C4-2B (cell line): Measurements from ENCODE around the gene RFXANK.

Source experiments
- H3K27ac ChIP-seq: fragments of 450-650 bp; 2 replicates; pipeline ENCODE4 v1.5.1; 2017
- CTCF ChIP-seq: fragments of 450-650 bp; conservative IDR thresholded peaks from 2 replicates; pipeline ENCODE4 v1.5.1; 2017; ENCODE audit warnings: mild to moderate bottlenecking
- ZFX ChIP-seq: fragments of 450-650 bp; IDR thresholded peaks from 2 replicates; pipeline ENCODE4 v1.6.1; 2017

The RFXANK gene

DNA sequence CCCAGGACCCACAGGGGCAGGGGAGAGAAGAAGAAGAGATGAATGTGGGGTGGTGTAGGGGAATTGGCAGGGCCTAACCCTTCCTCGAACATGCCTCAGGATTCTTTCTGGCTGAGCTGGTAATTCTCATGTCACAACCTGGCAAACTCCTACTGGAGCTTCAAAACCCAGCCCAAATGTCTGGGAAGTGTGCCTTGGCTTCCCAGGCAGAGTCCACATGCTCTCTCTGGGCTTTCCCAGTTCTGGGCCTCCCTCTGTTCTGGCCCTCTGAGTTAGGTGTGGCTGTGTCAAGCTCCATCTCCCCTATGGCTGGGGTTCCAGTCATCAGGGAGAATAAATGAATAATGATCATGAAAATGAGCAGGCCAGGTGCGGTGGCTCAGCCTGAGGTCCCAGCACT is 42.6 kb upstream of the RFXANK start:
- no peak for TF ChIP-seq ZFX
- no peak for TF ChIP-seq CTCF
- no peak overlapping the region for H3K27ac ChIP-seq

GRCh38 chr19:19151418-19151817 is 40.6 kb upstream of the RFXANK start:
- no peak for TF ChIP-seq ZFX
- TF ChIP-seq CTCF, result no peak
- H3K27ac ChIP-seq, result no peak overlapping the region

- H3K27ac ChIP-seq, result no peak overlapping the region
Observed at GRCh38 chr19:19152668-19153384, 39.2 kb upstream of the RFXANK start.

GRCh38 chr19:19154768-19155494 is 37.1 kb upstream of the RFXANK start:
- TF ChIP-seq CTCF, result no peak
- no peak for TF ChIP-seq ZFX

More at GRCh38 chr19:19152668-19153384, 39.2 kb upstream of the RFXANK start:
- TF ChIP-seq CTCF (no peak), ZFX (no peak)

DNA sequence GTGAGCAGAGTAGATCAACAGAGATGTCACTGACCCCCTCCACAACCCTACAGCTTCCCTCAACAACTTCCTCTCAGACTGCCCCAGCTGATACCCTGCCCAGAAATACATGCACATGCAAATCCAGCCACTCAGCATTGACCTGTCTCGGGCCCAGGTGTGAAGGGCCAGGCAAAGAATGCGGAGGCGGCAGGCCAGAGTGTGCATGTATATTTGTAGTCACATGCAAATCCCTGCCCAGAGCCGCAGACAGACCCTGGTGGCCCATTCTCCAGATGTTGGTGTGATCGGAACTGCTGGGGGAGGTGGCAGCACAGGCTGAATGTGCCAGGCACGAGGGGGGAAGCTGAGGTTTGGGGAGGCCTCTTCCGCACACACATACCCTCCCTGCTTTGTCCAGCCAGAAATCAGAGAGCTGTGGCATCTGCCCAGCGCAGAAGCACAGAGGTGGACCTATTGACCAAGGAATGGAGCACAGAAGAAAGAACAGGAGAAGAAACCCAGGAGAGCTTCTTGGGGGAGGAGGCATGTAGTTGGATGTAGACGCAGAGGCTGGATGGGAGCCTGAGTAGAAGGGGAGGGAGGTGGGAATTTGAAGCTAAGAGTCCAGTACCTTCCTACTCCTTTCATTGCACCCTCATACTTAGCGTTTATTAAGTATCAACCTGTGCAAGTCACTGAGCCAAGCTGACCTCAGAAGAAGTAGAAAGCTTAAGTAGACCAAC is 36.4 kb upstream of the RFXANK start:
- no peak for TF ChIP-seq ZFX
- no peak for TF ChIP-seq CTCF
- H3K27ac ChIP-seq, result no peak overlapping the region

More at GRCh38 chr19:19154768-19155494, 37.1 kb upstream of the RFXANK start:
- H3K27ac ChIP-seq, result no peak overlapping the region

GRCh38 chr19:19157808-19158207 is 34.2 kb upstream of the RFXANK start:
- TF ChIP-seq ZFX, result no peak
- TF ChIP-seq CTCF, result no peak

DNA sequence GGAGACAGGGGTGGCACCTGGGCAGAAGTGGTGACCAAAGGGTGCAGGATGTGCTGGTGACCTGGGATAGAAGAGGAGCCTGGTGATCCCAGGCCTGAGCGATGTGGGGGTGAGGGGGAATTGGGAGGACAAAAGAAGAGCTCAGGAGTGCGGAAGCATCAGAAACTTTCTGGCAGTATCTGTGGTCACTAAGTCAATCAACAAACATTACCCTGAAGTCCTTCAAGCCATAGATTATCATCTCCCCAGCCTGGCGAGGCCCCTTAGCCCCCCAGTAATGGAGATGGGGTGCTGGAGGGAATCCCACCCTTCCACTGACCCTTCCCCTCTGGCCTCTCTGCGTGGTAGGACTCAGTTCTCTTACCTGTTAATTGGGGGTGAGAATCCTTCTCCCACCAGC is 32.5 kb upstream of the RFXANK start:
- no peak for TF ChIP-seq ZFX
- no peak for TF ChIP-seq CTCF
- no peak overlapping the region for H3K27ac ChIP-seq

More at GRCh38 chr19:19157808-19158207, 34.2 kb upstream of the RFXANK start:
- no peak overlapping the region for H3K27ac ChIP-seq
